PC-3 (cell line): Measurements from ENCODE around the gene PACSIN2.

Source experiments
- EZH2 ChIP-seq: fragments of 300-600 bp; sonication (generic); IDR thresholded peaks from one replicate; pipeline ENCODE4 v1.6.1; 2017; ENCODE audit warnings: antibody characterized with exemption, mild to moderate bottlenecking, low read length; ENCODE audit not compliant: unreplicated experiment
- EZH2phosphoT487 ChIP-seq: fragments of 300-600 bp; sonication (generic); IDR thresholded peaks from 2 replicates; pipeline ENCODE4 v1.6.1; 2018; ENCODE audit warnings: mild to moderate bottlenecking, antibody characterized with exemption, low read length, borderline replicate concordance

DNA sequence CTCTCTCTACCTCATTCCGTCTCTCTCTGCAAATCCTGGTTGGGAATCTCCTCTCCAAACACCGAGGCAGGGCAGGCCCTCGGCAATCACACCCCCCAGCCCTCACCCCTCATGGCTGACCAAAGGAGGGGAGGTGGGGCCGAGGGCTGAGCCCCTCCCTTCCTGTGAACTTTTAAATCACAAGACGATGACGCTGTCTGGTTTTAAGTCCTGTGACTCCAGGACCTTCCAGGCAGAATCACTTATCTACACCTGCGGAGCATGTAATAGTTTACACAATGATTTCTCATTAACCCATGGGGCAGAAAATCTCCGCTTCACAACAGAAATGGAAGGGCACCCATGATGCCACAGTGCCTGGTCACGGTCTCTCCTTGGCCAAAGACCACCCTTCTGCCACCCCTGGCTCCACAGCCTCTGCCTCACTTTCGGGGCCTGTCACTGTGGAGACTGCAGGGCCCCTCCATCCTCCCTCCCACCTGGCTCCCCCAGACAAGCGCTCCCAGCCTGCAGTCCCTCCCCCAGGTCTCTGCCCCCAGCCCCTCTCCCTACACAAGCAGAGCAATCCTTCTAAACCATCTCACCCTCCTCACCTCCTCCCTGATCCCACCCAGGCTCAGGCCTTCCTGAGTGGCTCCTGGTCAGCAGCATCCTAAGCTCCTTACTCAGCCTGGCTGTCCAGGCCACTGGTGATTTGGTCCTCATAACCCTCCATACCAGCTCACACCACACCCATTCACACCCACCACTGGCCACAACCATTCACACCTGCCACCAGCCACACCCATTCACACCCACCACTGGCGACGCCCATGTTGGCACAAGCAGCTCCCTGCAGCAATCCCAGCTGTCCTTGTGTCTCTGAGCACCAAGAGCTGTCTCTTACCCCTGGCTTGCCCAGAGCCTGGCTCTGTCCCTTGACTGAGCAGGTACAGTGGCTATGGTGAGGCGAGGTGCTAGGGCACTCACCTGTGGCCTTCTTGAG lies 127.1 kb downstream of the PACSIN2 start:
- TF ChIP-seq EZH2 (no peak), EZH2phosphoT487 (no peak)
